Hematopoietic multipotent progenitor cell treated with erythropoietin and hydrocortisone succinate and interleukin-3 and kit ligand, for 6 days (in vitro differentiated cells): Measurements from ENCODE around the gene ZRANB1.

Source experiments
- DNase-seq: peaks from one replicate; pipeline ENCODE4 v3.0.0-alpha.2; 2015

Gene ZRANB1

DNA sequence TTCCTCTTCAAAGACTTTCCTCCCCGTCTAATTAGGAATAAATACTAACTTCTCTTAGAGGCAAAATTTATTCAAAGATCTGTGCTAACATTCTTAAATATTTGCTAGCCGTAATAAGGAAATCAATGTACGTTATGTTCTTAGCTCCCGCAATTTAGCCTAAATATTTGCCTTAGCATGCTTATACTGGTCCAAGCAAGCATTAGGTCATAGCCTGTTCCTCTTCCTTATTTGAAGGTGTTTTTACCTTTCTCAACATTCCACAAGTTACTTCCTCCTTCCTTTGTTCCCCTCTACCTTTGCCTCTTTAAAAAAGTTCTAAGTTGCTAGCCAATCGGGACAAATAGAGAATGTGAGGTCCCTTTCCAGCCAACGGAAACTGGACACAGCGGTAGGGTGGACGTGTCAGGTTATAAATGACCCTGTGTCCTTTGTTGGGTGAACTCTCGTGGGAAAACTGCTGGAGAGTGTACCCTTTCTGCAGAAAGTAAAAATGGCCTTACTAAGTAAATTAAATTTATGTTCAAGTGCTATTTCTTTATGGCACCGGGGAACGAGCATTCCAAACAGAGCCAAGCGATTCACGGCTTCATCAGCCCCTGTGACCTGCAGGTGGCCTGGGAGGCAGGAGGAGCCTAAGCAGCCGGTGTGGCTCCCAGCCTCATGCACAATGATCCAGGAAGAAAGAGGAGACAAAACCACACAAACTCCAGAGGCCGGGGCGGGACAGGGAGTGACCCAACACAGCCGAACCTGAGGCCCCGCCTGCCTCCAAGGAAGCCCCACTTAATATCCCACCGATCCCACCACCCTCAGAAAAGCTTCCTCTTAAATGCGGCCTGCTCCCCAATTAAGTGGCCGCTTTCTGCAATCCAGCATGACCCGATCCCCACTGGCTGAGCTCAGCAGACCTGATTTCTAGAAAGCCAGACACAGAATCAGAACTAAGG, 67.0 kb downstream of the ZRANB1 start:
- DNase-seq, result no peak

DNA sequence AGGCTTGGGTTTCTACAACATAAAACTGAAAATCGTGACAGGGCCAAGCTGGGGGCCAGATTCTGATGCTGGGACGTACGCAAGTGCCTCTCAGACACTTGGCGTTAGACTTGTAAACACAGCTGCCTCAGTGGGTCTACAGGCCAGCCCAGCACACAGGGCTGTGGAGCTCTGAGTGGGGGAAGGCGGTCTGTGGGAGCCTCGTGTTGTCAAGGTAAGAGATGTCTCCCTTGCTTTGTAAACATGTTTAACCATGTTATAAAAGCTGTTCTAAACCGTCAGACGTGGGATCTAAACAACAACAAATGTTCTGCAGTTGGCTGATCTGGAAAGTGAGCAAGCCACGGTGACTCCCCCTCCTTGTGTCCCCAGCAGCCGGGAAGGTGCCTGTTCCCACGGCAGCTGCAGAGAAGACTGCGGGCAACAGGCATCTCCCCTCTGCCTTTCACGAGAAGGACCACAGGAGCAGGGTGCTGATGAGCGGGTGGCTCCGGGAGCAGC, 67.8 kb downstream of the ZRANB1 start:
- DNase-seq, result no peak

DNA sequence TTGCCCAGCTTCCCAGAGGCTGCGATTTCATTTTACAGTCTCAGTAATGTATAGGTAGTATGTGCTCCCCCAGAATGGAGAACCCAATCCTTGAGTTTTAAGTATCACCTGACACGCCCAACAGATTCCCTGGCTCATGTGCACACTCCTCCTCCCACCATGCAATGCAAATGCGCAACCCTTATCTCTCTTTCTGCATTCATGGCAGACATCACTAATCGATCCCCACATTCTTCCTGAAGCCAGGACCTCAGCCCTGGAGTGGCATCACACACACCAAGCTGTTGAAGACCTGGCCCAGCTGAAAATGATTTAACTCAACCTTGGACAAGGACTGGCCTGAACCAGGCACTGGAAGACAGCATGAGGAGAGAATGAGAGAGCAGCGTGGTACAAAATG, 68.4 kb downstream of the ZRANB1 start:
- peak; percentile 22 for DNase-seq

DNA sequence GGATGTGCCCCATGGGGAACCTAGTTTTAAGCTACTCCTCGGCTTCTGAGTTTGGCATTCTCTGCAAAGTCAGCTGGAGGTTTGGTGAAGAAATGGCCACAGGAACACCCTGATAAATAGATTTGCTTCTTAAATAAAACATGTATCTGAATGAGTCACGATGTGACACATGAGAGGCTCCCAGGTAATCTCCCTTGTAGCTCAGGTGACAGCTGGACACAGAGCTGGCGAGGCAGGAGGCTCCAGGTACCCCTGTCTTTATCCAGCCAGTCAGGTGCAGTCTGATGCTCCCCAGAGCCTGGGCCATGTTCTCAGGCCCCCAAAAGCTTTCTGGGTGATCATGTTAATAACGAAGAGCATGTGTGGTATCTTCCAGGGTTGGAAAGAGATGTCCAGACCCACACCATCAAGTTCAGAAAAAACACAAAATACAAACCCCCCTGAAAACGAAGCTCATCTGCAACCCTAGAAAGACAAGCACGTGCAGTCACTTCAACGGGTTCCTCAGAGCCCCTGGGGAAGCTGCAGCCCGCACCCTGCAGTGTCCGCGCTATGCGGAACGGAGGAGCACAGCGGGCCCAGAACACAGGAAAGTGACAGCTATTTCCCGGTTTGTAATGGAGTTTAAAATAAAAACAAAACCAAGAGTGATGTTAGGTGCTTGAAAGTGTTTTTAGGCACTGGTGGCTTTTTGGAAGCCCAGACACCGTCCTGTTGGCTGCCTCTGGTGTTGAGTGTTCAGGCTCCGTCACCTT, 69.4 kb downstream of the ZRANB1 start:
- DNase-seq, result no peak

DNA sequence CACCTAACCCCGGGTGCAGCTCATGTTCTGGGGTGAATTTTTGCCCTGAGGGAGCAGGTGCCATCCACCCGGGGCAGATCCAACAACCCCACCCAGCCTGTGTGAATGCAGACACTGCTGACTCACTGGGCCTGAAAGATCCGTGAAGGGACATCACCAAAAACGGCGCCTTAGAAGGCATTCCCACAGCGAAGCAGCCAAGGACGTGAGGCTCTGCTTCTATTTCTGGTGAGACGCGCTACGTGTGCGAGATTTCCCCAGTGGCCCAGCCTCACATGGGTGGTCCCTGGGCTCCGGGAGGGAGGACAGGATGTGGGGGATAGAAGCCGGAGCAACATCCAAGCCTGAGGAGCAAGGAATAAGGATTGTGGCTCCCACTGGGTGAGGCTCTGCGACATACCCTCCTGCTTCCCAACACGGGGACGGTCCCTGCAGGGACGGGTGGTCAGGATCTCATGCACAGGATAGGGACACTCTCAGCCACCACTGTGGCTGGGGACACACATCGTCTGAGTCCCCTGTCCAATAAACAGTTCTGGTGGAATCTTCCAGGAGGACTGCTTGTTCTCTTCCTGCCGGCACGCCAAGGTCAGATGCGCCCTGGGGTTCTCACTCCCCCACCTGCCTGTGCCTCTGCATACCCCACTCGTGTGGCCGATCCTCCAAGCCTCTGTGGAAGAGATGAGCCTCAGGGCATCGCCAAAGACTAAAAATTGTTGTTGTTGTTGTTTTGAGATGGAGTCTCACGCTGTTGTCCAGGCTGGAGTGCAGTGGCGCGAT, 70.2 kb downstream of the ZRANB1 start:
- no peak for DNase-seq

DNA sequence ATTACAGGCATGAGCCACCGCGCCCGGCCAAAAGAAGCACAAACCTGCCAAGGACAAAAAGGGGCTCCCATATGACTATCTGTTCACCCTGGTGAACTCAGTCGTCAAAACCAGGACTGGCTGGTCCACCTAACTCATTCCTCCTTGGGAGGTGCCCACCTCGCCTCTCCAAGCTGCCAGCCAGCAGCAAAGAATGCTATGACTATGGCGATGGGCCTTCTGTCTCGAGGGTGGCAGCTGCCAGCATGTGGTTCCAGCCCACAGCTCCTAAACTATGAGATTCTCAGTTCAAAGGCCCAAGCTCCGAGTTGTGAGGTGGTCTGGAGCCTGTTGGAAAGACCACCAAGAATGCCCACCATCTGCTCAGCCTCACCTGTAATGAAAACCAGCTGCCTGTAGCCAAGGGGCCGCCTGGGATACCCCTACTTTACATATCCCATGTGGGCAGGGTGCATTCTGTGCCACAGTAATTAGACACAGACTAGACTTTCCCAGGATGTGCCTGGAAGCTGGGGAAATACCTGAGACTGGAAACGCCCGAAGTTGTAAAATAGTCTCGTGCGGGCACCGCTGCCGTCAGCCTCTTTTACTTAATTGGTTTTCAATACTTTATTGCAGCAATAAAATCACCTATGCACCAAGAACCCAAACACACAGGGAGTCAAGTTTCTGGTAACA, 71.1 kb downstream of the ZRANB1 start:
- no peak for DNase-seq

DNA sequence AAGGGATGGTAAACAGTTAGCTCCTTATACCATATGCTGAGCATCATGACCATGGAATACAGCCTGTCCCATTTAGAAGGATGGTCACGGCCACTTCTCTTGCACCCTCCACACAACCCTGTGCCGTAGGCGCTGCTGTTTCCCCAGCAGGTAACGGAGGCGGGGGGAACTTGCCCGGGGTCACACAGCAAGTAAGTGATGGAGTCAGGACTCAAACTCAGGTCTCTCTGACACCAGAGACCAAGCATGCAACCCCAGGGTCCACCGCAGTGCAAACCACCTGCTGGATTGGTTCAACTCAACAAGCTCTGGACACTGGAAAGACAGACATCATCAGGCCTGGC, 71.6 kb downstream of the ZRANB1 start:
- no peak for DNase-seq

DNA sequence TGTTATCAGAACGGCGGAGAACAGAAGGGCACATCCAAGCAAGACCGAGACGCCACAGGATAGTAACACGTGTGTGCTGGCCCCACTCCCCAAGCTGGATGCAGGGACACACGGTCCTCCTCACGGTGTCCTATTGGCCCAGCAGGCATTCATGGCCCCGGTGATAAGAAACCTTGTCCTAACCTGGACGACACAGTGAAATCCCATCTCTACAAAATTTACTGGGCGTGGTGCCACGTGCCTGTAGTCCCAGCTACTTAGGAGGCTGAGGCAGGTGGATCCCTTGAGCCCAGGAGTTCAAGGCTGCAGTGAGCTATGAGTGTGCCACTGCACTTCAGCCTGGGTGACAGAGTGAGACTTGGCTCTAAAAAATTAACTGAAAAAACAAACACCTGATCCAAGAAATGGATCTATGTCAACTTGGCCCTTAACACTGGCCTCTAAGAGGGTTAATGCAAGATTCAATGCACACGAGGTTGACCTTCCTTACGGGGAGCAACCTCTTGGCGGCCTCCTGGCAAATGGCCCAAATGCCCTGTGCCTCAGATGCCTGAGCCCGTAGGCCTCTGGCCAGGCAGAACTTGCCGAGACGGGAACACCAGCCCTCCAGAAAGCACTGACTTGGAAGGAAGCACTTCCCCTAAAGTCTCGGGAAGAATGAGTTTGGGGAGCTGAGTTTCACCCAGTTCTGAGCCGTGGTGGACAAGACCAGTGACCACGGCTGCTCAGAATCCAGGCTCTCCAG, 72.3 kb downstream of the ZRANB1 start:
- DNase-seq, result peak; percentile 22

DNA sequence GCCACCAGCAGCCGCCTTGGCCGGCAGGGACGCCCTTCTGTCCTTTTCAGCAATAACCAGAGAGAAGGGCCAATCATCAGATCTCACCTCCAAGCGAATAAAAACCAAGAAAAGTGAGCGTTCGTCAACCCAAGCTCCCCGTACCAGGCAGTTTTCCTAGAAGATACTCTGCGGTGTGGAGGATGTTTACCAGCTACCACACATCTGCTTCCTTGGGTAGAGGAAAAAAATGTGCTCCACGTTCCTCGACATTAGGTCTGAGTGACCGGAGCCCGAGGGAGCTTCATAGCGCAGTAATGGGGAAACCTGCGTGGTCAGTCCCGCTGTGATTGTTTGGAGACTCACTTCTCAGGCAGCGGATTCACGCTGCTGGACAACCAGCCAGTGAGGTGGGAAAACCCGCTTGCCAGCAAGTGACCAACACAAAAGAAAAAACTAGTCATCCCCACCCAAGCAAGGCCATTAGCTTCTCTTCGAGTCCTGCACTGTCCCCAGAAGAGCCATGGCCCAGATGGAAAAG, 73.0 kb downstream of the ZRANB1 start:
- DNase-seq, result no peak

DNA sequence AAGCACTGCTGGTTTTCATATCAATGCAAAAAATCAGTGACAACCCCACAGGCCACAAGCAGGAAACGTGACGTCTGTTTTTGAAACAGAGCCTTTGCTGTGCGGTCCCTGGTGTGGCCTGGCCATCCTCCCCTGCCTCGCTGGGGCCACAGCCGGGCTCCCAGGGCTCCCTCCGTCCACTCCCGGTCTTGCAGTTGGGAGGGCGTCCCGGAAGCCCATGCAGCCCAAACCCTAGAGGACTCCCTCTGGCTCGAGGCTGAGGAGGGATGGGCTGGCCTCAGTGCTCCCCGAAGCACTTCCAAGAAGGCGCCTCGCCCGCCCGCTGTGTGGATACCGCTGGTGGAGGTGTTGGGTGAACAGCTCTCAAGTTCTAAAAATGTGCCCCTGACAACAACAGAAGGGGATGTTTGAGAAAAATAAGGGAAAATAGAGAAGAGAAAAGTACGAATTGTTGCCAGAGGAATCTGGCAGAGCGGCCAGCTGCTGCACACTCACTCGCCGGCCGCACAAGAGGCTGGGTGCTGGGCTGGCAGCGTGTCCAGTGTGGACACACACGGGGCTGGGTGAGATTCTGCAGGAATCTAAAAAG, 73.5 kb downstream of the ZRANB1 start:
- DNase-seq, result peak; percentile 73

DNA sequence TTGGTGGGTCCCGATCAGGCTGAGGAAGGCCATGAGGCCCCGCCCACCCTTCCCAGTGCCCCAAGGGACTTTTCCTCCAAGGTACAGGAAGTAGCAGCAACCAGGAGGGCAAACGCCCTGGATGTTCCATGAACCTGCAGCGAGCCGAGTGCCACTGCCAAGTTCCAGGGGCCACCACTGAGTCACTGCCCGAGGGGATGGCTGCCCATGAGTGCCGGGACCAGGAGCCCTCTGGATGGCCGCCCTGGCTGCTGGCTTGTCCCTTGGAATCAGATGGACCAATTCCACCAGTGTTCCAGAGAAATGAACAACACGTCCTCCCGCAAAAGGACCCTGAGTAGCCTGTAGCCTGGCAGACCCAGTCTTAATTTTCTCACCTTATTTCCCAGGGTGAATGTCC, 74.2 kb downstream of the ZRANB1 start:
- no peak for DNase-seq

DNA sequence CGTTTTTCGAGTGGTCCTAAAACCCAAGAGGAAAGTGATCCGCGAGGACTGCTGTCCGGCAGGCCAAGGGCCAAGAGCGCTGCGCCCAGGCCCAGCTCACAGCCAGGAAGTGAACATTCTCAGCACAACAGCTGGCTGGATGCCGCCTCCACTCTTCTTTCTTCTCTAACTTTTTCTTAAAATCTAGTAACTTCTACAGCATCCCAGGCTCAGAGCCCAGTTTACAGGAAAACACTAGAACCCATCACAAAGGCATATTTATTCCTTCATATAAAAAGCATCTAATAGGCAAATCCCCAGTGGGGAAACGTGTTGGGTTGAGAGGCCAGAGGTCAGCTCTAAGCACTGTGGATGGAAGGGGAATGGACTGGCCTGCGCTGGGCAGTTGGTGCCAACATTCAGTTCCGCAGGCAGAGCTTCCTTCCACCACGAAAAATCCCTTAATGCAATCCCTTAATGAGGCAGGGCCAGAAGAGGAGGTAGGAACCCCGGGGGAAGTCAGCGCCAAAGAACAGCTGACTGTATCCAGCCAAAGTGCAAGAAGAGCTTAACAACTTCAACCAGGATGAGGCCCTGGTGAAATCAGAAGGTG, 74.8 kb downstream of the ZRANB1 start:
- DNase-seq, result no peak

DNA sequence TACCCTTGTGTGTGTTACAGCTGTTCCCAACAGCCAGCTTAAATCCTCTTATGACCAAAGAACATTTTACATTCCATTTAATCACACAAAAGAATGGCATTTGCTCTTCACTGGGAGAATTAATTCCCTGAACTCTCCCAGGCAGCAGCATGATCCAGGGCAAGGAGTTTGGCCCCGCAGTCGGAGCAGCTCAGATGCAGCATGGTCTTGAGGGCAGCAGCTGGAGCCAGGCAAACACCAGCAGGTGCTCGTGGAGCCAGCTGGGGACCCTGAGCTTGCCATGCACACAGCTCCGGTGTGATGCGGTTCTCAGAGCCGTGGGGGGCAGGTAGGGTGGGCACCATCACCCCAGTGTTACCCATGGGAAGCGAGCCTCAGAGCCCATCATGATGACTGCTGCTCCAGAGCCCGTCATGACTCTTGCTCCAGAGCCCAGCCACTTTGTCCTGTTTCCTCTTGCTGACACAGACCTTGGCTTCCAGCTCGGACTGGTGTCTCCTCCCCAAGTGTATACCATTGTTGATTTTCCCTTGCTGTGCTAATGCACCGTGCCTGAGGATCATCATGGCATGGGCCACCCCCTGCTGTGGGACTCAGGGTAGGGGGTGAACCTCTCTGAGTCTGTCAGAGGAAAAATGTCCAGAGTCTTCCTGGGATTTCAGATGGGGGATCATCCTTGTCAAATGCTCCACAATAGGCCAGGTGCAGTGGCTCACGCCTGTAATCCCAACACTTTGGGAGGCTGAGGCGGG, 75.8 kb downstream of the ZRANB1 start:
- no peak for DNase-seq

DNA sequence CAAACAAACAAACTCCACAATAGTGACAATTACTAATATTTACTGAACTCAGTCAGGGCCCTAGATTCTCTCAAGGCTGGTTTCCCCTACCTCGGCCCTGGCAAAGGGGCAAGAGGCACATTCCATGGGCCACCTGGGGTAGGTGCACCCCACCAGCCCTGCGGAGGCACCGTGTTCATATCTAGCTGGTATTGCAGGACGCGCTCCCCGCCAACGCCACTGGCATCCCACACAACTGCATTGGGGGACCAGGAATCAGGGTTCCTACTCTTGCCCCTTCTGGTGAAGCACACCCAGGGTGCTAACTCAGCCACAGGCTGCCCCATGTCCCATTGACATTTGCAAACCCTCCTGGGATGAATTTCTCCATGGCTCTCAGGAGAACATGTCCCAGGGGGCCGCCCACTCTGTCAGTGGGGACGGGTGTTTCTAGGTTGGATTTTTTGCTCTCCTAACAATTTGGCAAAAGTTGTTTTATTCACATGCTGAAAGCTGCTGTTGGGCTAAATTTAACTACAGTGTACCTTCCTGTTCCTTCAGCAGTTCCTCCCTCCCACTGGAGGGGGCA, 76.7 kb downstream of the ZRANB1 start:
- no peak for DNase-seq

DNA sequence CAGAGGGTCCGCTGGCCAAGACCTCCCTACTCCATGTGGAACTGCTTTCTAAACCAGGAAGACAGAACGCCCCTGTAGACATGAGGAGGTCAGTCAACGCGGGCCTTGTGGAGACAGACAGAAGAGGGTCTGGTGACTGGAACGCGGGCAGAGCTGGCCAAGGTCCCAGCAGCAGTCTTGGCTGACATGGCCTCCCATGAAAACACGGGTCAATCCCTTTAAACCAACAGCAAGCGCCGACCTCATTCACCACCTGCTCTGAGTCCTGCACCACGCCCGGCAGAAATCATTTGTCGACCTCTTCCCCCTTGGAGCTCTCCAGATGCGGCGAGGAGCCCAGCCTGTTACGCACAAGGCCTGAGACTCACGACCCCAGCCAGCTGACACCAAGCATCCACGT, 78.5 kb downstream of the ZRANB1 start:
- no peak for DNase-seq

DNA sequence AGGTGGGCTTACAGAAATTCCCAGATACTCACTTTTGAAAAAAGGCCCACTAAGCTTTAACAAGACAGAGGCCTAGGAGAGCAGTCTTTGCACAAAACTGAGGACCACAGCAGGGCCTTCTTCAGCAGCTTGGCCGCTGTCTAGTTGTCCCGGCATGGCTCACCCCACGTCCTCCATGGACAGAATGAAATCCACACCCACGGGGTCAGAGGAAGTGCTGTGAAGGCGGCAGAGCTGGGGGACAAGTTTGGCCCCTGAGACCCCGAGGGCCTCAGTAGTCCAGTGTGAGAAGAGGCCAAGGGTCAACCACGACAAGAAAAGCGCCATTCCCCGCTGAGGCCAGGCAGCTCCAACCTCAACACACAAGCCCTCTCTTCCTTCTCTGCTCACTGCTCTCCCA, 78.9 kb downstream of the ZRANB1 start:
- no peak for DNase-seq

DNA sequence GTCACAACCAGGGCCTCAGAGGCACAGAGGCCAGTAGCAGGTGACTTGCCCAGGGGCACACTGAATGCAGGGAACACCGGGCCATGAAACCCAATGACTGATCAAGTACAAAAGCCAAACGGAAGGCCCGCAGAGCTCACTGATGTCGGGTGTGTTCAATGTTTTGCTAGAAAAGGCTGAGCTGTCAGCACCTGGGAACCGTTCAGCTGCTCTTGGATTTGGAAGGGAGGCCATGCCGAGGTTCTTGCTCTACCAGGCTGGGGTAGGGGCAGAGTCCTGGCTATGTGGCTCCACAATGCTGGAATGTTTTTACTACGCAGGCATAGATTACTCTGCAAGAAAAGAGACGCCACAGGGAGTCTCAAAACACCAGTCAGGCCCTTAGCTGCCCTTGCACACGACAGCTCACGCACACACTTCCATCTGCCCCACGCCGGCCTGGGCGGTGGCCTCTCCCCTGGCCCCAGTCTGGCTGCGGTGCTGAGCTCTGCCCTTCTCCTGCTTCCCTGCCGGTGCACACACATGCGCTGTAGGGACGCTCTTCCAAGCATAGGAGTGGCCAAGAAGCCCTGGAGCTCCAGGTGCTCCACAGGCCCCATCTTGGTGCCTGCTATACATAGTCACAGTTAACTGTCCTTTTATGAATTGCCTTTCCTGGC, 79.9 kb downstream of the ZRANB1 start:
- DNase-seq, result no peak

DNA sequence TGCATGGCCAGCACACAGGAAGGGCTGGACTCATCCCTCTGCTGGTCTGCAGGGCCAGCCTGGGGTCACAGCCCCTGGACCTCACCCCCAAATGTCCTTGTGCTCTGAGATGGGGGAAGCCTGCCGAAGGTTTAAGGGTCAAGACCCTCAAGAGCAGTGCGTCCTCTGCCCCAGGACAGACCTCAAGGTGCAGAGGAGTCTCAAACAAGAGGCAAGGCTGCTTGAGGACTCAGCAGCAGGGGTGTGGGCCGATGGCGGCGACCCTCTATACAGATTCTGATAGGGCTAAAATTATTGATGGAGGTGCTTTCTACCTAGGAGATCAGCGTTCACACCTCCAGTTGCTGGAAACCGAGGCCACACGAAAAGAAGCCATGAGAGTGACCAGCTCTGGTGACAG, 80.7 kb downstream of the ZRANB1 start:
- no peak for DNase-seq

DNA sequence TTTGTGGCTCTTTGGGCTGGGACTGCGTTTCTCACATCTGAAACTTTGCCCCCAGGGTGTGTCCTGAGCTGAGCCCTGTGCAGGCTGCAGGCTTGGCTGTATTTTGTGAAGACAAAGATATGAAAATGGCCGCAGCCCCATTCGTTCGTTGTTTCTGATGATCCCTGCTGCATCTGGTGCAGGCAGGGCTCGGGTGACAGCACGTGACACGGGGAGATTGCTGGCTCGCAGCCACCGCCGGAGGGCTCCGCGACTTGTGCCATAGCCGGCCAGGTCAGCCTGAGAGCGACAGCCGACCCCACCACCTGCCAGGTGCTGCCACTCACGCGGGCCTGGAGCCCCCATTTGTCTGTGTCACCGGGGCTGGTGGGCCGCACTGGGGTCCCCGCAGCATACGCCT, 81.3 kb downstream of the ZRANB1 start:
- DNase-seq, result no peak
